Kidney (tissue), 14 donors: ENCODE data around the gene ACOX3. TPM values are rescaled to one million over a fixed set of nuclear protein-coding genes. Genes with fewer than 3 reads are reported as not detected.
"Not testable (repeated sequence)": the region's sequence is repeated elsewhere in the genome, so short reads cannot be mapped to it uniquely, and the experiment has no call there.

ENCODE experiments used
- DNase-seq, 5 donors: peaks; one replicate each; pipeline ENCODE4 v3.0.0-alpha.2; 2013 to 2020
- FAIRE-seq: peaks from 2 replicates; lab custom pipeline; 2012; peaks lifted over from hg19 to GRCh38; lab: Jason Lieb, UNC
- H3K27ac ChIP-seq, 2 donors: one replicate each; pipeline ENCODE4 v1.7.0; 2013; ENCODE audit warnings: low read depth in 2 of 2, low read length in 2 of 2, inconsistent platforms in 1 of 2
- H3K27me3 ChIP-seq: one replicate; pipeline ENCODE4 v1.7.1; 2013; ENCODE audit warnings: low read length, inconsistent platforms; ENCODE audit not compliant: control insufficient read depth, insufficient read depth
- H3K36me3 ChIP-seq, 3 donors: one replicate each; pipeline versions ENCODE4 v1.7.0 to v1.7.1; 2013; ENCODE audit warnings: low read length in 3 of 3, control low read depth in 1 of 3, inconsistent platforms in 1 of 3; ENCODE audit not compliant: insufficient read depth in 3 of 3, control insufficient read depth in 2 of 3
- H3K4me1 ChIP-seq, 3 donors: one replicate each; pipeline versions ENCODE4 v1.7.0 to v1.7.1; 2013; ENCODE audit warnings: low read length in 3 of 3, inconsistent platforms in 1 of 3, low read depth in 1 of 3; ENCODE audit not compliant: control insufficient read depth in 2 of 3, insufficient read depth in 2 of 3
- H3K4me3 ChIP-seq, 3 donors: one replicate each; pipeline versions ENCODE4 v1.7.0 to v1.8.1; 2013; ENCODE audit warnings: low read length in 3 of 3, control low read depth in 1 of 3, inconsistent platforms in 1 of 3
- H3K9ac ChIP-seq, 3 donors: one replicate each; pipeline versions ENCODE4 v1.7.0 to v1.7.1; 2013; ENCODE audit warnings: low read length in 3 of 3, control low read depth in 1 of 3, inconsistent platforms in 1 of 3
- H3K9me3 ChIP-seq, 3 donors: one replicate each; pipeline versions ENCODE4 v1.7.0 to v1.7.1; 2013; ENCODE audit warnings: low read length in 3 of 3, control low read depth in 1 of 3, inconsistent platforms in 1 of 3; ENCODE audit not compliant: control insufficient read depth in 2 of 3, insufficient read depth in 1 of 3
- intact Hi-C: fragments of 100-400 bp; cut with DNase I; formaldehyde crosslinking; loops from one replicate; pipeline ENCODE4 v1.11.1; 2022
- polyA plus RNA-seq: library from polyadenylated mRNA; stranded (reverse); fragments of 350-450 nt; fragmentation: Illumina TruSeq; extraction: RNeasy Lipid Tissue Mini Kit (QIAGEN cat#74804); gene quantifications from one replicate; pipeline ENCODE4 v1.2.3, GENCODE V29; 2014; ENCODE audit warnings: low read depth, low replicate concordance; ENCODE audit not compliant: insufficient read depth
- total RNA-seq: library from RNA; stranded (reverse); fragmentation: NEBNext Ultra II Directional; extraction: Animal tissue kit (Norgen Biotek cat#: 25700); gene quantifications from one replicate; pipeline ENCODE4 v1.2.1, GENCODE V29; 2021
- TF ChIP-seq, protein P1 (sequence below): IDR thresholded peaks from 3 replicates; pipeline ENCODE4 v1.5.1; 2012; ENCODE audit warnings: mild to moderate bottlenecking, moderate library complexity, borderline replicate concordance; ENCODE audit not compliant: insufficient read depth; ENCODE audit errors: extremely low read depth
- donor health status: control.
- donor health status: control.
- donor health status: control.
- donor health status: control.
- donor health status: control.
- donor health status: DM: yes; HTN: yes; CAD: no.
- donor health status: Normal renal cell carcinoma (clear cell type).

The ACOX3 gene
- total and polyA plus RNA-seq, 2 donors from 2014 or later = 10.1 to 21.7 TPM

DNA sequence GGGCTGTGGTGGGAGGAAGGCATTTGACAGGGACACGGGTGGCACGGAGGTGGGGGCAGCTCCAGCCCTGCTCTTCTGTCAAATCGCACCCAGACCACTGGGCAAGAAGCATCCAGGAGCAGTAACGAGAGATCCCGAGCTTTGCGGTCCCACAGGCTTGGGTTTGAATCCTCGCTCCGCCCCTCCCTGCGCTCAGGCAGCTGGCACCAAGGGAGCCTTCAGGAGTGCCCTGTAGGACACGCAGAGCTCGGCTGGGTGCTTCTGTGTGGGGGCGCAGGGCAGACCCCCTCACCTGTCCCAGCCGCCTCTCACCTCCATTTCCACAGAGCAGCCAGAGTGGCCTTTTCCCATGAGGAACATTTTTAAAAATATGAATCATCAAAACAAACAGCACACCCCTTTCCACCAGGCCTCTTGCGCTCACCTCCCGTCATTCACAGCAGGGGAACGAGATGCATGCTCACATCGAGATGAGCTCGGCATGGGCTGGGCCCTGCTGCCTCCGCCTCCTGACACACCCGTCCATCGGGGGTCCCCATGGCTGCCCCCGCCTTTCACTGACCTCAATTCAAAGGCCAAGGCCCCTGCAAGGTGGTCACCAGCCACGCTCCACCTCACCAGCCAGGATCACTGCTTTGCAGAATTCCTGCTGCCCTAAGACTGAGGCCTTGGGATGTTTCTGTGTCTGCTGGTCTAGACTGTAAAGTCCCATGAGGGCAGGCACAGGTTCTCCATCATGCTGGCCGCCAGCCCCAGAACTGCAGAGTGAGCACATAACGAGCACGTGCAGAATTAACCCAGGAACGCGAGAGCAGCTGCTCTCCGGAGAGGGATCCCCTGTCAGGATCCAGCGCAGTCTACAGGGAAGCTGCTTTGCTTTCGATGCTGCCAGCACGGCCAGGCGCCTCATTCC is 52.7 kb downstream of the ACOX3 start:
- Histone ChIP-seq H3K27ac (no peak overlapping the region), H3K9me3 (no peaks in the 10 kb centered on the region), H3K36me3 (peaks cover 0 to 18% (median 16%) of the 10 kb centered on the region in 3 donors), H3K4me3 (no peak overlapping the region), H3K9ac (no peak overlapping the region), H3K27me3 (no peaks in the 10 kb centered on the region), H3K4me1 (peaks cover 0 to 2% (median 0%) of the 10 kb centered on the region in 3 donors)
- TF ChIP-seq, protein P1, sequence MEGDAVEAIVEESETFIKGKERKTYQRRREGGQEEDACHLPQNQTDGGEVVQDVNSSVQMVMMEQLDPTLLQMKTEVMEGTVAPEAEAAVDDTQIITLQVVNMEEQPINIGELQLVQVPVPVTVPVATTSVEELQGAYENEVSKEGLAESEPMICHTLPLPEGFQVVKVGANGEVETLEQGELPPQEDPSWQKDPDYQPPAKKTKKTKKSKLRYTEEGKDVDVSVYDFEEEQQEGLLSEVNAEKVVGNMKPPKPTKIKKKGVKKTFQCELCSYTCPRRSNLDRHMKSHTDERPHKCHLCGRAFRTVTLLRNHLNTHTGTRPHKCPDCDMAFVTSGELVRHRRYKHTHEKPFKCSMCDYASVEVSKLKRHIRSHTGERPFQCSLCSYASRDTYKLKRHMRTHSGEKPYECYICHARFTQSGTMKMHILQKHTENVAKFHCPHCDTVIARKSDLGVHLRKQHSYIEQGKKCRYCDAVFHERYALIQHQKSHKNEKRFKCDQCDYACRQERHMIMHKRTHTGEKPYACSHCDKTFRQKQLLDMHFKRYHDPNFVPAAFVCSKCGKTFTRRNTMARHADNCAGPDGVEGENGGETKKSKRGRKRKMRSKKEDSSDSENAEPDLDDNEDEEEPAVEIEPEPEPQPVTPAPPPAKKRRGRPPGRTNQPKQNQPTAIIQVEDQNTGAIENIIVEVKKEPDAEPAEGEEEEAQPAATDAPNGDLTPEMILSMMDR = no peak
- no peak for FAIRE-seq
- intact Hi-C loops = no loop called here
- no peak for DNase-seq

DNA sequence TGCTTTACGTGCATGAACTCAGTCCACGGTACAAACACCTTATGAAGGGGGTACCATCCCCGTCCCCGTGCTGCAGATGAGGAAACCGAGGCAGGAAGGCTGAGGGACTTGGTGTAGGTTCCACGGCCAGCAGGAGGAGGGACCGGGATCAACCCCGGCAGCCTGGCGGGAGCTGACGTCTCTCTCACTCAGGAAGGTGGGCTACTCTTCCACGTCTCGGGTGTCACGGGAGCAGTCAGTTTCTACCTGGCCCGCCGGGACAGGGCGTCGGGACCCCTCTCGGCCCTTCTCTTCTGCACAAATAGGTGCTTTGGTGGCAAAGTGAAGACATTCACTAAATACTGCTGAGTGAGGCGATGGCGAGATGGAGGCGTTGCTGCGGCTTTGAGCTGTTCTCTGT is 53.3 kb downstream of the ACOX3 start:
- TF ChIP-seq, protein P1 = no peak
- H3K9me3 ChIP-seq = no peaks in the 10 kb centered on the region
- no peak for FAIRE-seq
- peaks cover 0 to 2% (median 0%) of the 10 kb centered on the region in 3 donors for H3K4me1 ChIP-seq
- peaks cover 0 to 13% (median 13%) of the 10 kb centered on the region in 3 donors for H3K36me3 ChIP-seq
- H3K27ac ChIP-seq = no peak overlapping the region
- H3K27me3 ChIP-seq = no peaks in the 10 kb centered on the region
- H3K9ac ChIP-seq = no peak overlapping the region
- DNase-seq = no peak
- H3K4me3 ChIP-seq = no peak overlapping the region
- intact Hi-C loops = no loop called here

GRCh38 chr4:8386731-8387130 is 53.8 kb downstream of the ACOX3 start:
- Histone ChIP-seq H3K9ac (no peak overlapping the region), H3K36me3 (peaks cover 0 to 13% (median 12%) of the 10 kb centered on the region in 3 donors), H3K4me1 (peaks cover 0 to 2% (median 0%) of the 10 kb centered on the region in 3 donors), H3K27ac (no peak overlapping the region), H3K4me3 (no peak overlapping the region), H3K9me3 (no peaks in the 10 kb centered on the region), H3K27me3 (no peaks in the 10 kb centered on the region)
- TF ChIP-seq, protein P1 = no peak
- DNase-seq = peak in 1 of 5 donors; percentile 52
- intact Hi-C loops = no loop called here
- no peak for FAIRE-seq

DNA sequence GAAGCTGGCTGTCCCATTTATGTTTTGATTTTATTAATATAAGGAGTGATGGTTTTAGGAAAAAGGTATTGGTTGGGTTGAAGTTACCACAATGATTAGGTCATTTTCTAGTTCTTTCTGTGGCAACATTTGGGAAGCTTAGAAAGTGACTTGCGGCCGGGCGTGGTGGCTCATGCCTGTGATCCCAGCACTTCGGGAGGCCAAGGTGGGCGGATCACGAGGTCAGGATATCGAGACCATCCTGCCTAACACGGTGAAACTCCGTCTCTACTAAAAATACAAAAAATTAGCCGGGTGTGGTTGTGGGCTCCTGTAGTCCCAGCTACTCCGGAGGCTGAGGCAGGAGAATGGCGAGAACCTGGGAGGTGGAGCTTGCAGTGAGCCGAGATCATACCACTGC is 54.4 kb downstream of the ACOX3 start:
- H3K36me3 ChIP-seq = peaks cover 0 to 13% (median 12%) of the 10 kb centered on the region in 3 donors
- H3K9ac ChIP-seq, H3K27ac ChIP-seq, H3K4me1 ChIP-seq, FAIRE-seq, H3K4me3 ChIP-seq, H3K27me3 ChIP-seq, H3K9me3 ChIP-seq, intact Hi-C loops: not testable (repeated sequence)
- peak in 1 of 5 donors; percentile 50 for DNase-seq
